HG03025 (cell line): ENCODE results near the gene KLHL36.

ENCODE experiments used
- ATAC-seq: cut with Tn5 transposase; IDR thresholded peaks from one replicate; pipeline ENCODE4 v1.9.1; 2021; ENCODE audit warnings: mild to moderate bottlenecking, moderate library complexity; ENCODE audit not compliant: unreplicated experiment, low FRiP score

KLHL36 gene

DNA sequence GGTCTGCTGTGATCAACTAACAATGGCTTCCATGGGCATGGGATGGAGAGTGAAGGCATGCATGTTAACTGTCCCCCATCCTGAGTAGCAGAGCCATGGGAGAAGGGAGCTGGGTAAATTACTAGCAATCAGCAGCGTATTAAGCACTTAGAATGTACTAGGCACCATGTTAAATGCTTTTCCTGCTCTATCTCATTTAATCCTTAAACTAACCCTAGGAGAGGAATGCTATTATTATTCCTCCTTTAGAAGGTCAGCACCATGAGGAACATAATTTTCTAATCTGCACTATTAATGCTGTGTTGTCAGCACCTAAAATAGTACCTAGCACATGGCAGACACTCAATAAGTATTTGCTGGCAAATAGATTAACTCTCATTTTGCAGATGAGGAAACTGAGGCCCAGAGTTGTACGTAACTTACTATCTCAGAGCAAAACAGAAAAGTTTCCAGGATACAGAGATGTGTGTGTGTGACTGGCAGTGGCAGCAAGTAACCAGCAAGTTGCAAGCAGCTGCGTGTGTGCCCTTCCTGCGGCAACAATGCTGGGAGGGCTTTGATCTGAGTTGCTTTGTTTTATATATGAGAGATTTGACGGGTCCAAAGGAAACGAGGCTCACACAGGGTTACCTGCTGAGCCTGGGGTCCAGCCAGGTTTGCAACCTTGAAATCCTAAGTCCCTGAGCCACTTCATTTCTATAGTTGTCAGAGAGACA lies 6.5 kb upstream of the KLHL36 start:
- ATAC-seq, result no peak

DNA sequence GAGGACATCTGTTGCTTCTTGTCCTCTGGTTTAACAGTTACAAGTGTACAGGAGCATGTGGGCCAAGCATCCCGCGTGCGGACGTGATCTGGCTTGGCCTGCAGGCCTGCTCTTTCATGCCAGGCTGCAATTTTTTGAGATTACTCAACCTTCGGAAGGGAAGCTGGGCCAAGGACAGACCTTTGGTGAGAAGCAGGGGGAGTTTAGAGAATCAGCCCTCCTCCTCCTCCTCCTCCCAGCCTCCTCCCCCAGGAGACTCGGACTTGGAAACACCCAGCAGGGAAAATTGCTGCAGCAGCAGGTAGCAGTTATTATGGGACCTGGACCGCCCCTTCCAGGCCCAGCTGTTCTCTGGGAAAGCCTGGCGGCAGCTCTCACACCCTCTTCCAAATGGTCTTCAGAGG lies 5.1 kb upstream of the KLHL36 start:
- ATAC-seq, result no peak

DNA sequence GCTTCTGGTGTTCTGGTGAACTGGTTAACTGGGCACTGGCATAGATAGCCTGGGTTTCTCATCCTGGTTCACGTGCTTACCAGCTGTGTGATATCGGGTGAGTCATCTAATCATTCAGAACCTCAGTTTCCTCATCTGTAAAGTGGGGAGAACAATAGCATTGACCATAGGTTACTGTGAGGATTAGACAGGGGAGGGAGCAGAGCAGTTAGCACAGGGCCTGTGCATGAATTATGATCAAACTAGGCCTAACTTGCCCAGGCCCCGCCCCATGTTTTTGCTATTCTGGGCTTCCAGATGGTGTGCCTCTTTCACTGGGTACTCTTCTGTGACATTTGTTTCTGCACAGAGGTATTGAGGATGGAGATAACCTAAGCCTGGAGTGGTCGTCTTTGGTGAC lies 4.6 kb upstream of the KLHL36 start:
- no peak for ATAC-seq

DNA sequence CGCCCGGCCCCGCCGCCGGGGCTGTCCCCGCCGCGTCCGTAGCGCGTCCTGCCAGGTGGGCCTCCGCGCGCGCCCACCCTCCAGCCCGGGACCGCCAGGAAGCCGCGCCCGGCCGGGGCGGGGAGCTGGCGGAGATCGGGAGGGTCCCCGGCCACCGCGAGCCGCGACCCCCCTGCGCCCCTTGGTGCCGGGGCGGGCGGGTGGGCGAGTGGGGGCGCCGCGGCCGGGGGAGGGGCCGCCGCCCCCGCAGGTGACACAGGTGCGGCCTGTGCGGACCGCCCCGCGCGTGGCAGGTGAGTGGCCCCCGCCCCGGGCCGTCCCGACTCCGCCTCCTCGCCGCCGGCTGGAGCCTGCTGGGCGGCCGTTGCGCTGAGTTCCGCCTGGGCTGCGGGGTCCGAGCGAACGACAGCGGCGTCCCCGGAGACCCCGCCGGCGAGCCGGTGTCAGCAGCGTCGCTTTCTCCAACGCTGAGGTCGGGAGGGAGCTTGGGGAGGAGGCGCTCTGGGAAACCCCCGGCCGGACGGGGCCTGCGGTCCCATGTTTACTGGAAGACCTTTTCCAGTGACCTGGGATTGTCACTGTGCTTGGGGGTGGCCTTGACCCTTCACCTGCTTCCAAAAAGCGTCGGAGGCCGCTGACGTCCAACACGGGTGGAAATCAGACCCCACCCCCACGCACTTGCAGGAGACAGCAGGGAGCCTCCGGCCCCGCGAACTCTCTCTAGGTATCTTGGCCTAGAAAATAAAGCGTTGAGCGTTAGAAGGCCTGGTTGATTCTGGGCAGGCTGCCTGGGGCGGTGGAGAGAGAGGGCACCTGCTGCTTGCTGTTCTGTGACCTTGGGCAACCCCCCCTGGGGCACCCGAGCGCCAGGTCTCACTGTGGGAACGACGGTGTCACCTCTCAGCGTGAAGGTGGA lies 542 bp downstream of the KLHL36 start:
- peak; percentile 63 for ATAC-seq

DNA sequence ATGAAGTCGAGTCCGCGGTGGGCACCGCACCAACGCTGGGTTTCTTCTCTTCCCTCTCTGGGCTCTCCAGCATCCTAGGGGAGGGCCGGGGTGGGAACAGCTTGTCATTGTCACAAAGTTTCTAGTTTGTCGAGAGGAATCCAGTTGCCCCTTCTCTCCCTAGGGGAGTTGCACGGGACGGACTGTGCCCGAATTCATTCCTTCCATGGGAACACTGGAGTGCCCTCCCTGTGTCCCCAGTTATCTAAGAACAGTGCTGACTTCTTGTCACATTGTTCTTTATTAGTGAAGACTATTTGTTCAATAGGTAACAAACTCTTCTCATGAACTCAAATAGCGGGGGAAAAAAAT lies 1.2 kb downstream of the KLHL36 start:
- ATAC-seq, result no peak

DNA sequence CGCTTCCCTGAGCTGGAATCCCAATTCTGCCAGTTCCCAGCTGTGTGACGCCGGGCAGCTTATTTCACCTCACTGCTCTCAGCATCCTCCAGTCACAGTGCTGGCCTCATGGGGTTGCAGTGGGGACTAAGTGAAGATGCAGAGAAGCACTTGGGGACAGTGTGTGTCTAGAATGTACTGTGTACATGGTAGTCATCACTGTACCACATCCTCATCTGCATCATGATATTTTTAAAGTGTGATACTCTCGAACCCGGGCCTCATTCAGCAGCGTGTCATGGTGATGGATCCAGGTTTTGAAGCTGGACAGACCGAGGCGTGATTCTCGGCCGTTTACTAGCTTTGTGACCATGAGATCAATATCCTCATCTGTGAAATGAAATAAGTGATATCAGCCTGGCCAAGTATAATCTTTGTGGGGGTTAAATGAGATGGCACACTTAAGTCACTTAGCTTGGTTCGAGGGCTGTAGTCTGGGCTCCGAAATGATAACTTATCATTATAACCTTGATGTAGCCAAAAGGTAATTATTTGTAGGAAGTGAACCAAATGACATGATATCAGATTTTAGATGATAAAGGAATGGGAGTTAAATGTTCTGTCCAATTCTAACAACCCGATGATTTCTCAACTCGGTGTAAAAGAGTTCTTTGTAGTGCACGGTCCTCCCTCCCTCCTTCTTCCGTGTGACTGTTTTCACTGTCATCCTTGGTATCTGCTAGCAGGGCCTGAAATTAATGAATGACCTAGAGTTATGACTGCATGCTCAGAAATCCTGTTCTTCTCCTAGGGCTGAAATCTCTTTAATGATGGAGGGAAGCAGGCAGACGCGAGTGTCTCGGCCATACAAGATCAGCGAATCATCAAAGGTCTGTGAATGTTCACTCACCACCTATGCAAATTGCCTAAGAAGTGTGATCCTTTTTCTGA lies 2.0 kb downstream of the KLHL36 start:
- ATAC-seq, result no peak

DNA sequence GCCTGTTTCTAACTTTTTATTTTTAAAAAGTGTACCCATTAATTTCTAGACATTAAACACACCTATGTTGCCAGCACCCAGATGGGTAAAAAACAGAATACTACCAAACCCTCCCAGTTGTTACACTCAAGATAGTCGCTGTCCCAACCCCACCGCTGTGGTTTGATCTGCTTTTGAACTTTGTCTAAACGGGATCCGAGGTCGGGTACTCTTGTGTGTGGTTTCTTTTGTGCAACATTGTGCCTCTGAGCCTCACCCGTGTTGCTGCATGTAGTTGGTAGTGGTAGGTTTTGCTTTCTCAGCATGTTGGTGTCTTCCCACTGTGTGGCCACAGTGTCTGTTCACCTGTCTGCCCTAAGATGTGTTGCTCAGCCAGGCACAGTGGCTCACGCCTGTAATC lies 4.3 kb downstream of the KLHL36 start:
- no peak for ATAC-seq

DNA sequence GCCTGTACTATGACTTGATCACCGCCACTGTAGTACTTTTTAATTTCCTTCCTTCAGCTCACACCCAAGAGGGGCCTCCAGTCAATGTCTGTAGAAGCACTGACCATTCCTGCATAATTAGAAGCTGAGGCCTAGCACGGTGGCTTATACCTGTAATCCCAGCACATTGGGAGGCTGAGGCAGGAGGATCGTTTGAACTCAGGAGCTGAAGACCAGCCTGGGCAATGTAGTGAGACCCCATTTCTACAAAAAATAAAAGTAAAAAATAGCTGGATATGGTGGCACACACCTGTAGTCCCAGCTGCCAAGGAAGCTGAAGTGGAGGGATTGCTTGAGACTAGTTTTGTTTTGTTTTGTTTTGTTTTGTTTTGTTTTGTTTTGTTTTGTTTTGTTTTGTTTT lies 5.9 kb downstream of the KLHL36 start:
- no peak for ATAC-seq

DNA sequence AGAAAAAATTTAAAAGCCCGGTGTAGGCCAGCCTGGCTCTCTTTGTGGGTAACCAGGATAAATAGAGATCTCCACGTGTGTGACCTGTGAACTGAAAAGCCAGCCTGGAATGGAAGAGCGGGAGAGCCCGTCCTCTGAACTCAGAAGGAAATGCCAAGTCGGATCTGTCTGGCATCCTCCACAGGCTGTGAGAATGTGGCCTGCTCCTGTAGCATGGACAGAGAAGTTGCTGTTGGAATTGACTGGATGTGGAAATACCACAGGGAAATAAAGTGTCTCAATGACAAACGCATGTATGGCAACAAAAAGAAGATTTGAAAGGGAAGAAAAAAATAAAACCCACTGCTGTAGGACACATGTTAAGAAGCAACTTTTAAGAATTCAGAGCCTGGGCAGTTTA lies 6.7 kb downstream of the KLHL36 start:
- no peak for ATAC-seq

DNA sequence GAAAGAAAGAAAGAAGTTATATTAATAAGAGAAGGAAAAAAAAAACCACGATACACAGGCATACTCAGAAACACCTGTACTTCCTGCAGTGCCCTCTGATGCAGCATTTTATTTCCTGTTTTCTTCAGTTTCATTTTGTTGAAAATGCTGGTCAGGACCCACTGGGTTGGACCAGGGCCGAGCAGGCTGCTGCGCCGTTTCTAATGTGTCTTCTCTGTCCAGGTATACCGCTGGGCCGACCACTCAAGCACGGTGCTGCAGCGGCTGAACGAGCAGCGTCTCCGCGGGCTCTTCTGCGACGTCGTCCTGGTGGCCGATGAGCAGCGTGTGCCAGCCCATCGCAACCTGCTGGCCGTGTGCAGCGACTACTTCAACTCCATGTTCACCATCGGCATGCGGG lies 8.3 kb downstream of the KLHL36 start:
- ATAC-seq, result no peak

DNA sequence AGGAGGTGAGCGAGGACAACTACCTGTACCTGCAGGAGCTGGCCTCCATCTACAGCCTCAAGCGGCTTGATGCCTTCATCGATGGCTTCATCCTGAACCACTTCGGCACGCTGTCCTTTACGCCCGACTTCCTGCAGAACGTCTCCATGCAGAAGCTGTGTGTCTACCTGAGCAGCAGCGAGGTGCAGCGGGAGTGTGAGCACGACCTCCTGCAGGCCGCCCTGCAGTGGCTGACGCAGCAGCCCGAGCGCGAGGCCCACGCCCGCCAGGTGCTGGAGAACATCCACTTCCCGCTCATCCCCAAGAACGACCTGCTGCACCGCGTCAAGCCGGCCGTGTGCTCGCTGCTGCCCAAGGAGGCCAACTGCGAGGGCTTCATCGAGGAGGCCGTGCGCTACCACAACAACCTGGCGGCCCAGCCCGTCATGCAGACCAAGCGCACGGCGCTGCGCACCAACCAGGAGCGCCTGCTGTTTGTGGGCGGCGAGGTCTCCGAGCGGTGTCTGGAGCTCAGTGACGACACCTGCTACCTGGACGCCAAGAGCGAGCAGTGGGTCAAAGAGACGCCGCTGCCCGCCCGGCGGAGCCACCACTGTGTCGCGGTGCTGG lies 9.0 kb downstream of the KLHL36 start:
- no peak for ATAC-seq

DNA sequence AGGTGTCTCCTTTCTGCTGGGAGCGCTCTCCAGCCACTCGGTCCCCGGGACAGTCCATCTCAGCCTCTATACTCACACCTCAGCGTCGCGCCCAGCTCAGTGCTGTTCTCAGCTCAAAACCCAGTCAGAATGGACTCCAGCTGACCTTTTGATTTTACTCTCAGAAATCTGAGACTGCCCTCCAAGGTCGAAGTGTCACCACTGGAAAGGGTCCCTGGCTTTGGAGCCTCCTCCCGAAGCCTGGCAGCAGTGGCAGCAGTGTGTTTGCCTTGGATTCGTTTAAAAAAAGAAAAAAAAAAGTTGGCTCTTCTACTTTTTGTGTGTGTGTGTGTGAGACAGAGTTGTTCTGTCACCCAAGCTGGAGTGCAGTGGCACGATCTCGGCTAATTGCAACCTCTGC lies 10.4 kb downstream of the KLHL36 start:
- ATAC-seq, result no peak

DNA sequence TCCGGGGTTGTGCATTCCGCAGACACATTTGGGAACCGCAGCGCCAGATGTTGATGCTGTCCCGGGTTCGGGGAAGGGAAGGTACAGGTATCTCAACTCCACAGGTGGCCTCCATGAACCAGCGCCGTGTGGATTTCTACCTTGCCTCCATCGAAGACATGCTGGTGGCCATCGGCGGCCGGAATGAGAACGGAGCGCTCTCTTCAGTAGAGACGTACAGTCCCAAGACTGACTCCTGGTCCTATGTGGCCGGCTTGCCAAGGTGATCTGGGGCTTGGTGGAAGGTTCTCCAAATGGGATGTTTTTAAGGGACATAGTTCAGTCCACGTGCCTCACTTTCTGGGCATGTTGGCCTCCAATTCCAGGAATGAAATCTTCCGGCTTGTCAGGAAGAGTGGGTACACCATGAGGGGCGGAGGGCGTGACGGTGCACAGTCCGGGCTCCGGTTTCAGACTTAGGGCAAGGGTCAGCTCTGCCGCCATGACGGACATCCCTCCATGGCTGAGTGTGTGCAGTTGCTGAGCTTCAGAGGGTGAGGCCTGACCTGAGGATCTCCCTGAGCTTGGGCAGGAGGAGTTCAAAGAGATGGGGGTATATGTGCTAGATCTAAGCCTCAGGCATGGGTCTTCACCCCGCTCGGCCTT lies 11.5 kb downstream of the KLHL36 start:
- ATAC-seq, result no peak

DNA sequence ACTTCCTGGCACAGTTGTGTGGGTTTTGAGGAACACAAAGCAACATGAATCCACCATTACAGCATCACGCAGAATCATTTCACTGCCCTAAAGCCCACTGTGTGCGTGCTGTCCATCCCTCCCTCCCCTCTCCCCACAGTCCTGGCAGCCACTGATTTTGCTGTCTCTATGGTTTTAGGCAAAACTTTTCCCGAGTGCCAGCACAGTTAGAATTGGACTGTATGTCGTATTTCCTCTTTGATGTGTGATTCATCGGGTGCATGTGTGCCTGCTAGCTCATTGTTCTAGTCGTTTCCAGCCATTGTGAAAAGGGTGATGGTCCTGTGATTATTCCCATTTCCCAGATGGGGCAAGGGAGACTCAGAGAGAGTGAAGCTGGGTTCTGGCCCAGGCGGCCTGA lies 12.7 kb downstream of the KLHL36 start:
- no peak for ATAC-seq

DNA sequence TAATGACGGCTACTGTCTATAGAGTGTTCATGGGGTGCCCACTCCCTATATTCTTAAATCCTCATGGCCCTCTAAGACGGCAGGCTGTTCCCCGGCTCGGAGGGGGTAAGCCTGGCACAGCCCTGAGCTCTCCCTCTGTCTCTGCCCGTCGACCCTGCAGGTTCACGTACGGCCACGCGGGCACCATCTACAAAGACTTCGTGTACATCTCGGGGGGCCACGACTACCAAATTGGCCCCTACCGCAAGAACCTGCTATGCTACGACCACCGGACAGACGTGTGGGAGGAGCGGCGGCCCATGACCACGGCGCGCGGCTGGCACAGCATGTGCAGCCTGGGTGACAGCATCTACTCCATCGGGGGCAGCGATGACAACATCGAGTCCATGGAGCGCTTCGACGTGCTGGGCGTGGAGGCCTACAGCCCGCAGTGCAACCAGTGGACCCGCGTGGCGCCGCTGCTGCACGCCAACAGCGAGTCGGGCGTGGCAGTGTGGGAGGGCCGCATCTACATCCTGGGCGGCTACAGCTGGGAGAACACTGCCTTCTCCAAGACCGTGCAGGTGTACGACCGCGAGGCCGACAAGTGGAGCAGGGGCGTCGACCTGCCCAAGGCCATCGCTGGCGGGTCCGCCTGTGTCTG lies 13.2 kb downstream of the KLHL36 start:
- no peak for ATAC-seq

DNA sequence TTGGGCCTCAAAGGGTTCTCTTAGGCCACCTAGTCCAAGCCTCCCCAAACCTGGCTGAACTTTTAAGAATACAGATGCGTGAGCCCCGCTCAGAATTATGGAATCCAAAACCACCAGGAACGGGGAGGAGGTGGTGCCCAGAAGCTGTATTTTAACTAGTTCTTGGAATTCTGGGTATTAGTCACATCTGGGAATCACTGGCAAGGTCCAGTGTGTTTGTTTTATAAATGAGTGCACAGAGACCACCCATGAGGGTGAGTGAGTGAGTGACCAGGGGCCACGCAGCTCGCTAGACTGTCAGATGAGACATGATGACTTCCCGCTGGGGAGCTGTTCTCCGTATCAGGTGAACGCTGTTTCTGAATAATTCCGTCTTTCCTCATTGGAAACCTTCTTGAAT lies 14.2 kb downstream of the KLHL36 start:
- ATAC-seq, result no peak

DNA sequence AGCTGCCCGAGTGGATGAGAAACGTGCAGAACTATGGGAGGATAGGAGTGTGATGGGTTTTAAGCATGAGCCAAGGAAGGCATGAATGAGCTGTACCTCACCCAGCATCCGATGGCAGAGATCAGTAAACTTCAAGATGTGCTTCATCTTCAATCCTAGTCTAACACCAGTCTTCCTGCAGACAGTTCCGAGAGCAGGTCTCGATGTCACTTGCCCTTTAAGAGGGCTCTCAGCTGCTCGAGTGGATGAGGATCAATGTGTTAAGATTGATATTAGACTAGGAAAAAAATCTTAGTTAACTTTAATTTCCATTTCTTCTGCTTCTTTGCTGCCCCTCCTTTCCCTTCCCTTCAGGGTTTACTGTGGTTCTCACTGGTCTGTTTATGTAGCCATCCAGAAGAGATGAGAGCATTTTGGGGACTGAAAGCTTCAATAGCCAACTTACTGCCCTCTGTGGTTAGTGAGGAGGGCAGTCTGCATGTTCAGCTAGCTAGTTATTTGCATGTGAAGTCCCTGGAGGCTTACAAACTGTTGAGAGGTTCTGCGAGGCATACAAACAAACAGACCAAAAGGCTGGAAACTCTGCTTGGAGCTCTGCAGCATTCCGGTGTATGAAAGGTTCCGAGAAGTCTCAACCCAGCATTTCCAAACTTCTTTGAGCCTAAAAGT lies 15.3 kb downstream of the KLHL36 start:
- ATAC-seq, result no peak

DNA sequence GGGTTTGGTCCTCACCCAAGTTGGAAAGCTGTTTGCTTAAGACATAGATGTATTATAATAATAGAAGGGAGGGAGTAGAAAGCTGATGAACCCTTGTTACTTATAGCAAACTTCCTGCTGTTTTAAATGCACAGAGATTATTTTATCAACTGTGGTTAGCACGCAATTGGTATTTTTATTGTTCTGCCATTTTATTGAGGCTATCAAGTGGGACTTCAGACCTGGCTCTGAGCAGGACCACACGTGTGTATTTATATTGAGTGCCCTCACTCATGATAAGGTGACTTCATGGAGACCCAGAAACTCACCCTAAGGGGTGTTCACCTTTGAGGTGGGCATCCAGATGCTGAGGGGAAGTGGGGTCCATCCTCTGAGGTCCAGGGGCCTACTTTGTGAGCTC lies 17.0 kb downstream of the KLHL36 start:
- ATAC-seq, result no peak

DNA sequence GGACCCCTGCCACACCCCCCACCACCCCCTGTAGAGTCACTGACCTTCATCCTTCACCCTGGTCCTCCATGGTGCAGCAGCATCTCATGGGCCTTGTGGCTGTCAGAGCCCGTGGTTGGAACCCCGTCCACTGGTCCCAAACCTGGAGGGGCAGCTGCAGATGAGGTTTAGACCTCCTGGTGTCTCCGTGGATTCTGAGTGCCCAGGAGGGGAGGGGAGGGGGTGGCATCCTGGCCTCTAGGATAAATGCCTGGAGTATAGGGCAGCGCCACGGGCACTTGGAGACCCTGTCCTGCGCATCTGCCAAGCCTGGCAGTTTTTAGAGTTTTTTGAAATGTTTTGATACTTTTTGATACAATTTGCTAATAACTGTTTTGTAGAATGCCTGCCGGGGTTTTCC lies 17.5 kb downstream of the KLHL36 start:
- no peak for ATAC-seq
